ENCODE data around the gene ATP2B2.

ATP2B2 gene

GRCh38 chr3:10551139-10551538 is 45.8 kb upstream of the ATP2B2 start:
- no peak for TF ChIP-seq CTCF (IDR thresholded peaks at IDR 0.05; ENCODE audit: low read depth, low read length, missing control alignments)
- in situ Hi-C loops (cut with HindIII; ENCODE audit: low sequenced_read_pairs), result no loop called here

GRCh38 chr3:10550705-10551104 is 45.3 kb upstream of the ATP2B2 start:
- no peak for TF ChIP-seq CTCF (IDR thresholded peaks at IDR 0.05; ENCODE audit: low read depth, low read length, missing control alignments)
- H3K4me3 ChIP-seq (ENCODE audit: low read depth, low read length), result no peak overlapping the region
- no peak for DNase-seq (ENCODE audit: low read depth)
- in situ Hi-C loops (cut with HindIII; ENCODE audit: low sequenced_read_pairs), result no loop called here

More at GRCh38 chr3:10551139-10551538, 45.8 kb upstream of the ATP2B2 start:
- no peak overlapping the region for H3K4me3 ChIP-seq (ENCODE audit: low read depth, low read length)
- DNase-seq (ENCODE audit: low read depth), result no peak

GRCh38 chr3:10549617-10550230 is 44.3 kb upstream of the ATP2B2 start:
- no peak overlapping the region for H3K4me3 ChIP-seq (ENCODE audit: low read depth, low read length)
- DNase-seq (ENCODE audit: low read depth), result no peak
- in situ Hi-C loops (cut with HindIII; ENCODE audit: low sequenced_read_pairs), result no loop called here
- TF ChIP-seq CTCF (IDR thresholded peaks at IDR 0.05; ENCODE audit: low read depth, low read length, missing control alignments), result no peak

GRCh38 chr3:10548992-10549391 is 43.6 kb upstream of the ATP2B2 start:
- no peak overlapping the region for H3K4me3 ChIP-seq (ENCODE audit: low read depth, low read length)
- TF ChIP-seq CTCF (IDR thresholded peaks at IDR 0.05; ENCODE audit: low read depth, low read length, missing control alignments), result no peak
- DNase-seq (ENCODE audit: low read depth), result no peak
- in situ Hi-C loops (cut with HindIII; ENCODE audit: low sequenced_read_pairs), result no loop called here

- no peak overlapping the region for H3K4me3 ChIP-seq (ENCODE audit: low read depth, low read length)
- TF ChIP-seq CTCF (IDR thresholded peaks at IDR 0.05; ENCODE audit: low read depth, low read length, missing control alignments), result no peak
- in situ Hi-C loops (cut with HindIII; ENCODE audit: low sequenced_read_pairs), result no loop called here
- no peak for DNase-seq (ENCODE audit: low read depth)
Observed at GRCh38 chr3:10547841-10548783, 42.7 kb upstream of the ATP2B2 start.

- H3K4me3 ChIP-seq (ENCODE audit: low read depth, low read length), result no peak overlapping the region
- in situ Hi-C loops (cut with HindIII; ENCODE audit: low sequenced_read_pairs), result no loop called here
- no peak for DNase-seq (ENCODE audit: low read depth)
- no peak for TF ChIP-seq CTCF (IDR thresholded peaks at IDR 0.05; ENCODE audit: low read depth, low read length, missing control alignments)
Observed at GRCh38 chr3:10547413-10547812, 42.0 kb upstream of the ATP2B2 start.
